GM23338 (cell line): ENCODE measurements around the gene CUEDC1.

Experiments
- CTCF ChIP-seq, 2 experiments: fragments of 200-600 bp in 1 of 2; sonication (generic) in 1 of 2; conservative IDR thresholded peaks; 2 replicates each; pipeline versions ENCODE4 v1.5.1 to v1.6.1; 2016 to 2017; ENCODE audit warnings: antibody characterized with exemption in 2 of 2, low read depth in 2 of 2, mild to moderate bottlenecking in 2 of 2, moderate library complexity in 1 of 2
- EZH2 ChIP-seq: fragments of 200-600 bp; sonication (generic); IDR thresholded peaks from one replicate; pipeline ENCODE4 v1.8.0; 2017; ENCODE audit warnings: antibody characterized with exemption, mild to moderate bottlenecking, low read depth; ENCODE audit not compliant: unreplicated experiment
- JUNB ChIP-seq: IDR thresholded peaks from one replicate; pipeline ENCODE4 v1.6.1; 2016; ENCODE audit warnings: antibody characterized with exemption; ENCODE audit not compliant: unreplicated experiment
- POLR2AphosphoS5 ChIP-seq: IDR thresholded peaks from 2 replicates; pipeline ENCODE4 v1.6.1; 2016; ENCODE audit warnings: antibody characterized with exemption, low read depth
- TF ChIP-seq, protein P1 (sequence below): IDR thresholded peaks from 2 replicates; pipeline ENCODE4 v1.6.1; 2016; ENCODE audit warnings: antibody characterized with exemption

DNA sequence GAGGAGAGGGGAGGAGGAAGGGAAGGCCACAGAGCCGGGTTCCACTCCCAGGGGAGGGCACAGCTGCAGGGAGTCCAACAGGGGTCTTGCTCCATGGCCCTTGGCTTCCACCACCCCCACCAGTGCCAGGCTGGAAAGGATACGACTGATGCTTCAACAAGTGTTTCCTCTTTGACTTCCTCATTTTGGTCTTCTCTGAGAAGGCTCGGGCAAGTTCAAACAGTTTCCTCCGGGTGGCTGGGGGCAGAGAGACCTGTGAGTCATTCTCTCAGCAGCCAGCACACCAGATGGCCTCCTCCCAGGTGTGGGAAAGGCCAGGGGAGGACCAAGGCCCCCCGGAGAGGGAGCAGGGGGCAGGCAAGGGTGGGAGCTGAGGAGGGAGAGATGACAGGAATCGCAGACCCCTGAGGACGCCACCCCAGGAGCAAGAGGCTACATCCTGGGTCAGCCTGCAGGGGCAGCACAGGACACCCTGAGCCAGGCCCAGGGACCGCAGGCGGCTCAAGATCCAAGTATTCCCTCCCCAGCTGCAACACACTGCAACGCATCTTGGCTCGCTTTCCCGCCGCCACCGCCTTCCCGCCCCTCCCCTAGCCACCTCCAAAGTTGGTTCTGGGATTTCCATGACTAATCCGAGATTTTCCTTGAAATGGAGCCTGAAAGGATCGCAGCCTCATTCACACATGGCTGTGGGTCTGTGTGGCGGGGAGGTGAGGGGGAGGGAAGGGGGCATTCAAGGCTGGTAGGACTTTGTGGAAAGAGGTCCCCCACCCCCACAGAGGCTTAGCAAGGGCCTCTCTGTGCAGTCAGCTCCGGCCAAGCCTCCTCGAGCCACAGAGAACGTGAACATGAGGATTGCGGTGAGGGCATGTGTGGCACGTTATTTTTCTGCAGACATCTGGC lies 87.0 kb downstream of the CUEDC1 start:
- TF ChIP-seq EZH2, result no peak
- TF ChIP-seq CTCF (conservative IDR thresholded peaks at IDR 0.05; ENCODE audit: low read depth in 2 of 2), result peak; percentile 54 to 64
- TF ChIP-seq, protein P1, sequence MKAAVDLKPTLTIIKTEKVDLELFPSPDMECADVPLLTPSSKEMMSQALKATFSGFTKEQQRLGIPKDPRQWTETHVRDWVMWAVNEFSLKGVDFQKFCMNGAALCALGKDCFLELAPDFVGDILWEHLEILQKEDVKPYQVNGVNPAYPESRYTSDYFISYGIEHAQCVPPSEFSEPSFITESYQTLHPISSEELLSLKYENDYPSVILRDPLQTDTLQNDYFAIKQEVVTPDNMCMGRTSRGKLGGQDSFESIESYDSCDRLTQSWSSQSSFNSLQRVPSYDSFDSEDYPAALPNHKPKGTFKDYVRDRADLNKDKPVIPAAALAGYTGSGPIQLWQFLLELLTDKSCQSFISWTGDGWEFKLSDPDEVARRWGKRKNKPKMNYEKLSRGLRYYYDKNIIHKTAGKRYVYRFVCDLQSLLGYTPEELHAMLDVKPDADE, result no peak
- no peak for TF ChIP-seq JUNB
- no peak for TF ChIP-seq POLR2AphosphoS5
